HG03469 (cell line): Measurements from ENCODE around the gene HES1.

Experiments used
- ATAC-seq: cut with Tn5 transposase; IDR thresholded peaks from one replicate; pipeline ENCODE4 v1.9.1; 2021; ENCODE audit warnings: mild to moderate bottlenecking, moderate library complexity, moderate number of reproducible peaks; ENCODE audit not compliant: unreplicated experiment

Gene HES1

GRCh38 chr3:194165271-194166018 is 29.5 kb downstream of the HES1 start:
- no peak for ATAC-seq

GRCh38 chr3:194166682-194167479 is 30.9 kb downstream of the HES1 start:
- no peak for ATAC-seq

GRCh38 chr3:194167480-194168282 is 31.7 kb downstream of the HES1 start:
- no peak for ATAC-seq

DNA sequence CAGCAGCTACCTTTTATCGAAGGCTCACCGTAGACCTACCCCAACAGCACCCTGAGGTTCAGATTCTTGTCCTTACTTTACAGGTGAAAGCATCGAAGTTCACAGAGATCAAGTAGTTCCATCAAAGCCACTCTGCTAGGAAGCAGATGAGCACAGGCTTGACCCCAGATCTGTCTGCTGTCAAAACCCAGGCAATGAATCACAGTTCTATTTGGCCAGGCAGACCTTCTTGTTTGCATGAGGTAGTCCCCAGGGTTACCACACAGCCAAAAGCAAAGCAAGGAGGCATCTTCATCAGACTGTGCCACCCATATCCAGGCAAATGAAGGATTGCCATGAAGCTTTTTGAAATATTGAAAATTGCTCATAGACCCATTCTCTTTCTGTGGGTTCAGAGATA is 33.0 kb downstream of the HES1 start:
- ATAC-seq: no peak

DNA sequence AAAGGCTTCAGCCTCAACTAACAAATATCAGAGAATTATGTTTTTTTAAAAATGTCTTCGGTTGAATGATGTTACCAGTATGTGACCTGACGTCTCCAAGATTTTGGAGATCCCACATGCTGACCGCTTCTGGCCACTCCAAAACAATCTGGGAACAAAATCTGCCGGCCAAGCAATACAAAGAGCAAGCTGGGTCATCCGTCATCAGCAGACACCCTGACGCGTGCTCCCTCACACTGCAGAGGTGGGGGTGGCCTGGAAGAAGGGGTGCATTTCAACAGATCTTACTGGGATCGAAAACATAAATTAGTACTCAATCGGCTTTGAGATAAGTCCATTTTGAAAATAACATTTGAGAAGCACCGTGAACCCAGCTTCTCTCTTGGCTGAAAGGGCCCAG is 33.6 kb downstream of the HES1 start:
- ATAC-seq: no peak

- ATAC-seq: no peak
Measured at GRCh38 chr3:194170793-194171192, 34.8 kb downstream of the HES1 start.

DNA sequence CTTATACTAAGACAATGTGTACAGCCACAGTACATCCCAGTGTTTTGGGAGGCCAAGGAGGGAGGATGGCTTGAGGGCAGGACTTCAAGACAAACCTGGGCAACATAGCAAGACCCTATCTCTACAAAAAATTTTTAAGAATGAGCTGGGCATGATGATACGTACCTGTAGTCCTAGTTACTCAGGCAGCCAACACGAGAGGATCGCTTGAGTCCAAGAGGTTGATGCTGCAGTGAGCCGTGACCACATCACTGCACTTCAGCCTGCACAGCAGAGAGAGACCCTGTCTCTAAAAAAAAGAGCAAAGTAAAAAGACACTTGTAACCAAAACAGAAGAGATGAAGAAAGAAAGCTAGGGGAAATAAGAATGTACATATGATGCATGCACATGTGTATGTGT is 38.5 kb downstream of the HES1 start:
- ATAC-seq: no peak

- no peak for ATAC-seq
Measured at GRCh38 chr3:194174980-194175379, 39.0 kb downstream of the HES1 start.

GRCh38 chr3:194176274-194176991 is 40.5 kb downstream of the HES1 start:
- no peak for ATAC-seq

- no peak for ATAC-seq
Measured at GRCh38 chr3:194177141-194177540, 41.2 kb downstream of the HES1 start.

DNA sequence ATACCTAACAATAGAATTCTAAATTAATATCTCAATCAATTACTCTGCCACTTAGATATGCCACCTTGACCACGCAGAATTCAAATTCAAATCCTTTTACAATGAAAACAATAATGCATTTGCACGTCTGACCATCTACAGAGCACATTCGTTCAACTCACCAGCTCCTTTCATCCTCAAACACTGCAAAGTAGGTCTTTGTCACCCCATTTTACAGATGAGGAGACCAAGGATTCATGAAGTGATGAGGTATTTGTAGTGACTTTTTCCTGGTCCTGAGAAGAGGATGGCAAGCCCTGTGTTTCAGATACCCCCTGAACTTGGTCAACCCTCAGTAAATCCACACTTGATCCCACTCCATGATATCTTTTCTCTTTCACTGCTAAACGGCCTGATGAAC is 42.2 kb downstream of the HES1 start:
- ATAC-seq: no peak

DNA sequence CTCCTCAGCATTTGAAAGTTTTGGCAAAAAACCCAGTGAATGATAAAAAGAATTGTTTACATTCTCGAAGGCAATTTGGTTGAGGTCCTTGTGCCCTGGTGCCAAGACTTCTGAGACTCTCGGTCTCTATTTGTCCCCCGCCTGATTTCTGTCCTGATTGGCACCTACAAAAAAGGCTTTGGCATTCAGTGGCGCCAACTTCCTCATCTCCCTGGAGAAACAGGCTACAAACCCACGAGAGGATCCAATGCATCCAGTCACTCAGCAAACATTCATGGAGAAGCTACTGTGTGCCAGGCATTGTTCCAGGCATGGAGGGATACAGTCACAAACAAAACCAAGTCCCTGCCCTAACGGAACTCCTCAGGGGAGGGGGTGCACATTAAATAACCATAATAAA is 42.7 kb downstream of the HES1 start:
- no peak for ATAC-seq

DNA sequence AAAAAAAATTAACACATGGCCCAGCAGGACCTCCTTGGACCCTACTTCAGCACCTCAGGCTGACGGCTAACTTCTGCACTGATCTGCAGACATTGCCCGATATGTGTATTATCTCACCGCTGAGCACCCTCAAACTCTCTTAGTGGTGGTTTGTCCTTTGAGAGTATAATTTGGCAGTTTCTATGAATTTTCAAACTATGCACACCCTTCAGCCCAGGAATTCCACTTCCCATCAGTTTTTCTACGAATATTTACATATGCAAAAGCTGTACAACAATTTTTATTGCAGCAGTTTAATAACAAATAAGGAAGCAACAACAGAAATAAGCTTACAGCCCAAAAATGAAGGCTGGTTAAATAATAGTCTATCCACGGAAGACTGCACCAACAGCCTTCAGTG is 44.6 kb downstream of the HES1 start:
- no peak for ATAC-seq

- no peak for ATAC-seq
Measured at GRCh38 chr3:194181612-194182529, 45.9 kb downstream of the HES1 start.

GRCh38 chr3:194183271-194183670 is 47.3 kb downstream of the HES1 start:
- no peak for ATAC-seq

DNA sequence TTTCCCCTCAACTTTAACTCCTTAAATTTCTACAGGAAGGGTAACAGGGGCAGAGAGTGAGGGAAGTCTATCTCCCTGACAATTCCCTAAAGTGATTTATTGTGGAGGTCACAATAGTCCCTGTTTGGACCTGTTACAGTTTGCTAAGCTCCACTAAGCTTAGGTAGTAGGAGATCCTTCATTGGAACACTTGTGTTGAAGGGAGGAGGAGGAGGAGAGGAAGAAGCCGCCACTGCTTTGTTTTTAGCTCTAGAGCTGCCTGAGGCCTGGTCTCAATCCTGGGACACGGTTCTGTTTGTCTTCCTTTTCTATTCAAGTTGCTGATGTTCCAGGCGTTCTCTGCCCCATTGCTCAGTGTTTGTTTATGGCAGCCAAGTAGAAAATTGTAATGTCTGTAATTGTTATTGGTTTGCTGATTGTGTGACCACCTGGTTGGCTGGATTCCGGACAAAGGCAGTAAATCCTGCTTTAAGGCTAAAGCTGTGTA is 48.4 kb downstream of the HES1 start:
- ATAC-seq: no peak

- no peak for ATAC-seq
Measured at GRCh38 chr3:194184801-194185200, 48.9 kb downstream of the HES1 start.

- ATAC-seq: no peak
Measured at GRCh38 chr3:194185221-194185620, 49.3 kb downstream of the HES1 start.

GRCh38 chr3:194187233-194187944 is 51.4 kb downstream of the HES1 start:
- no peak for ATAC-seq
